COR-L47 (cell line): ENCODE measurements around the gene UBAP1L.
"Not testable (repeated sequence)": the region's sequence is repeated elsewhere in the genome, so short reads cannot be mapped to it uniquely, and the experiment has no call there.

Experiments
- DNase-seq: peaks from one replicate; lab custom pipeline; 2025; lab: John Stamatoyannopoulos, UW

Gene UBAP1L

GRCh38 chr15:65066001-65066634 is 48.9 kb downstream of the UBAP1L start:
- DNase-seq = no peak

GRCh38 chr15:65062726-65063125 is 52.3 kb downstream of the UBAP1L start:
- DNase-seq = no peak

GRCh38 chr15:65062061-65062460 is 52.9 kb downstream of the UBAP1L start:
- no peak for DNase-seq

GRCh38 chr15:65060641-65061397 is 54.2 kb downstream of the UBAP1L start:
- no peak for DNase-seq

- DNase-seq = no peak
Measured at GRCh38 chr15:65059931-65060596, 54.9 kb downstream of the UBAP1L start.

- no peak for DNase-seq
Measured at GRCh38 chr15:65059369-65059750, 55.6 kb downstream of the UBAP1L start.

GRCh38 chr15:65058394-65059368 is 56.3 kb downstream of the UBAP1L start:
- no peak for DNase-seq

- DNase-seq = no peak
Measured at GRCh38 chr15:65057549-65057940, 57.5 kb downstream of the UBAP1L start.

- DNase-seq = no peak
Measured at GRCh38 chr15:65056868-65057548, 58.0 kb downstream of the UBAP1L start.

- no peak for DNase-seq
Measured at GRCh38 chr15:65056106-65056505, 58.9 kb downstream of the UBAP1L start.

GRCh38 chr15:65055201-65055870 is 59.7 kb downstream of the UBAP1L start:
- DNase-seq = no peak

GRCh38 chr15:65054333-65055200 is 60.4 kb downstream of the UBAP1L start:
- DNase-seq = peak; percentile 62

GRCh38 chr15:65052956-65053355 is 62.0 kb downstream of the UBAP1L start:
- no peak for DNase-seq

GRCh38 chr15:65051266-65051665 is 63.7 kb downstream of the UBAP1L start:
- no peak for DNase-seq

GRCh38 chr15:65050270-65050669 is 64.7 kb downstream of the UBAP1L start:
- no peak for DNase-seq

- DNase-seq = peak; percentile 98
Measured at GRCh38 chr15:65049418-65049840, 65.6 kb downstream of the UBAP1L start.

- peak; percentile 17 for DNase-seq
Measured at GRCh38 chr15:65048241-65048640, 66.8 kb downstream of the UBAP1L start.

- DNase-seq = no peak
Measured at GRCh38 chr15:65044724-65045481, 70.1 kb downstream of the UBAP1L start, which contains the start of gene SLC51B. Gene SLC51B, plus strand, starts transcription at chr15:65045387. Its CDS starts 4,618 bp downstream, at chr15:65050005.

- DNase-seq = not testable (repeated sequence)
Measured at GRCh38 chr15:65044218-65044617, 70.8 kb downstream of the UBAP1L start.
